A549 (cell line): ENCODE results near the gene ZNF135. TPM values are rescaled to one million over a fixed set of nuclear protein-coding genes. Genes with fewer than 3 reads are reported as not detected.

Experiments used
- ATAC-seq, 2 experiments: fragments of 200-7000 bp in 1 of 2; fragments of >200 bp in 1 of 2; cut with Nextera tagmentation in 1 of 2; cut with Tn5 transposase in 1 of 2; 3 replicates each; pipeline versions ENCODE4 v1.8.0 to v1.9.1; 2018 to 2020; ENCODE audit warnings: mild to moderate bottlenecking in 1 of 2, moderate library complexity in 1 of 2
- CTCF ChIA-PET: fragments of 300-600 bp; sonication (Branson Sonifier 250); formaldehyde crosslinking; extraction: SDS; loops from one replicate; lab custom pipeline; 2021; ENCODE audit warnings: antibody characterized with exemption, inconsistent platforms; lab: Yijun Ruan, JAX
- POLR2A ChIA-PET: fragments of 350-600 bp; formaldehyde crosslinking; extraction: SDS; loops from one replicate; lab custom pipeline; 2021; ENCODE audit warnings: antibody characterized with exemption, inconsistent platforms; lab: Yijun Ruan, JAX
- DNase-seq, 2 experiments: peaks; one replicate each; pipeline versions ENCODE4 v3.0.0 to v3.0.0-alpha.2; 2011 to 2016; ENCODE audit warnings: low read depth in 1 of 2, low spot score in 1 of 2
- FAIRE-seq: peaks from 2 replicates; lab custom pipeline; 2011; peaks lifted over from hg19 to GRCh38; lab: Jason Lieb, UNC
- H3K27ac ChIP-seq, 2 experiments: fragments of >200 bp; sonication (Bioruptor Twin); formaldehyde crosslinking; 3 replicates each; pipeline ENCODE4 v1.5.1; 2016 to 2017
- H3K4me1 ChIP-seq: fragments of >200 bp; sonication (Bioruptor Twin); formaldehyde crosslinking; 3 replicates; pipeline ENCODE4 v1.6.1; 2016
- H3K4me2 ChIP-seq: fragments of >200 bp; sonication (Bioruptor Twin); formaldehyde crosslinking; 3 replicates; pipeline ENCODE4 v1.6.1; 2016
- H3K4me3 ChIP-seq: fragments of >200 bp; sonication (Bioruptor Twin); formaldehyde crosslinking; 3 replicates; pipeline ENCODE4 v1.5.1; 2016
- H3K9me3 ChIP-seq: fragments of >200 bp; sonication (Bioruptor Twin); formaldehyde crosslinking; 3 replicates; pipeline ENCODE4 v1.6.1; 2016
- BHLHE40 ChIP-seq: IDR thresholded peaks from 2 replicates; pipeline ENCODE4 v1.6.1; 2012; ENCODE audit warnings: low read depth, low read length, inconsistent platforms
- CBX2 ChIP-seq: fragments of 200-600 bp; sonication (generic); IDR thresholded peaks from 2 replicates; pipeline ENCODE4 v1.6.1; 2016; ENCODE audit warnings: low read depth, mild to moderate bottlenecking, borderline replicate concordance
- CBX8 ChIP-seq: fragments of 200-600 bp; sonication (generic); IDR thresholded peaks from 2 replicates; pipeline ENCODE4 v1.6.1; 2016
- CHD4 ChIP-seq: fragments of 200-600 bp; sonication (generic); IDR thresholded peaks from 2 replicates; pipeline ENCODE4 v1.6.1; 2016; ENCODE audit warnings: antibody characterized with exemption, mild to moderate bottlenecking, borderline replicate concordance
- E2F6 ChIP-seq: IDR thresholded peaks from 2 replicates; pipeline ENCODE4 v1.6.1; 2012; ENCODE audit warnings: low read depth, borderline replicate concordance
- EP300 ChIP-seq, 2 experiments: fragments of >200 bp; sonication (Bioruptor Twin); formaldehyde crosslinking; IDR thresholded peaks; 2 replicates in 1 of 2; 3 replicates in 1 of 2; pipeline ENCODE4 v1.6.1; 2016 to 2017
- FOXS1 ChIP-seq: fragments of 250-450 bp; sonication (Bioruptor Pico); IDR thresholded peaks from 2 replicates; pipeline ENCODE4 v1.5.0; 2020; ENCODE audit warnings: mild to moderate bottlenecking, moderate library complexity
- HES2 ChIP-seq: fragments of >200 bp; sonication (Bioruptor Twin); formaldehyde crosslinking; IDR thresholded peaks from 2 replicates; pipeline ENCODE4 v1.6.1; 2016
- HMGXB4 ChIP-seq: fragments of 250-450 bp; sonication (Bioruptor Pico); IDR thresholded peaks from 2 replicates; pipeline ENCODE4 v1.5.0; 2021; ENCODE audit warnings: mild to moderate bottlenecking, moderate library complexity, borderline replicate concordance
- HOXA7 ChIP-seq: fragments of 250-450 bp; sonication (Bioruptor Pico); IDR thresholded peaks from 2 replicates; pipeline ENCODE4 v1.5.0; 2020; ENCODE audit warnings: mild to moderate bottlenecking, moderate library complexity
- JUNB ChIP-seq: fragments of >200 bp; sonication (Bioruptor Twin); formaldehyde crosslinking; IDR thresholded peaks from 2 replicates; pipeline ENCODE4 v1.6.1; 2016
- KDM1A ChIP-seq: fragments of 200-600 bp; sonication (generic); IDR thresholded peaks from 2 replicates; pipeline ENCODE4 v1.6.1; 2016; ENCODE audit warnings: low read depth, mild to moderate bottlenecking
- MAFK ChIP-seq: fragments of 450-650 bp; IDR thresholded peaks from 2 replicates; pipeline ENCODE4 v1.6.1; 2014; ENCODE audit not compliant: partially characterized antibody
- MAZ ChIP-seq: fragments of 150-350 bp; IDR thresholded peaks from 2 replicates; pipeline ENCODE4 v1.6.1; 2014; ENCODE audit warnings: antibody characterized with exemption, low read depth, low read length, borderline replicate concordance
- NFE2L2 ChIP-seq: fragments of 150-350 bp; conservative IDR thresholded peaks from 2 replicates; pipeline ENCODE4 v1.6.1; 2014; ENCODE audit warnings: low read length
- NR3C1 ChIP-seq: fragments of >200 bp; sonication (Bioruptor Twin); formaldehyde crosslinking; IDR thresholded peaks from 3 replicates; pipeline ENCODE4 v1.6.1; 2017
- PHF8 ChIP-seq: fragments of 200-600 bp; sonication (generic); IDR thresholded peaks from 2 replicates; pipeline ENCODE4 v1.6.1; 2016; ENCODE audit warnings: low read depth, mild to moderate bottlenecking, antibody characterized with exemption, moderate library complexity, borderline replicate concordance
- RNF2 ChIP-seq: fragments of 200-600 bp; sonication (generic); IDR thresholded peaks from 2 replicates; pipeline ENCODE4 v1.6.1; 2016; ENCODE audit warnings: low read depth, mild to moderate bottlenecking, antibody characterized with exemption, moderate library complexity, borderline replicate concordance
- SREBF2 ChIP-seq: fragments of 450-650 bp; IDR thresholded peaks from 2 replicates; pipeline ENCODE4 v1.6.1; 2014; ENCODE audit warnings: mild to moderate bottlenecking, moderate library complexity
- TFCP2L1 ChIP-seq: fragments of 250-450 bp; sonication (Bioruptor Pico); IDR thresholded peaks from 2 replicates; pipeline ENCODE4 v1.5.0; 2021; ENCODE audit warnings: mild to moderate bottlenecking
- ZC3H11A ChIP-seq: fragments of 450-650 bp; IDR thresholded peaks from 2 replicates; pipeline ENCODE4 v1.6.1; 2014; ENCODE audit warnings: antibody characterized with exemption, mild to moderate bottlenecking
- ZNF302 ChIP-seq: fragments of 250-450 bp; sonication (Bioruptor Pico); IDR thresholded peaks from 2 replicates; pipeline ENCODE4 v1.9.0; 2021; ENCODE audit warnings: inconsistent platforms, mild to moderate bottlenecking, moderate library complexity
- WGBS: methylation state at CpG from one replicate; pipeline ENCODE4 v1.1.6; 2017; ENCODE audit errors: missing lambda C conversion rate; 5-methylcytosine and 5-hydroxymethylcytosine counted together
- polyA plus RNA-seq, 4 experiments: library from polyadenylated mRNA; depleted of rRNA in 3 of 4; stranded (reverse); fragments of >200 nt; fragmentation: RNase III in 1 of 4; extraction: RNeasy Plus Mini Kit Qiagen cat#74134 plus additional on column Dnase treatment in 1 of 4; gene quantifications; 2 replicates in 3 of 4; 3 replicates in 1 of 4; pipeline ENCODE4 v1.2.3, GENCODE V29; 2011 to 2017

Gene ZNF135
- polyA plus RNA-seq, 2 of the 4 experiments (the other 2 are of a cell fraction), result not detected

GRCh38 chr19:58042495-58043340 is 16.4 kb upstream of the ZNF135 start:
- Histone ChIP-seq H3K4me2 (no peak overlapping the region), H3K9me3 (peaks cover 79% of the 10 kb centered on the region), H3K4me1 (no peaks in the 10 kb centered on the region), H3K4me3 (no peak overlapping the region), H3K27ac (no peak overlapping the region)
- DNase-seq (no peak), FAIRE-seq (no peak), ATAC-seq (no peak)
- no peak for TF ChIP-seq CBX2
- no peak for TF ChIP-seq ZNF302 (CRISPR knock-in tag)
- TF ChIP-seq E2F6, result no peak
- TF ChIP-seq TFCP2L1 (CRISPR knock-in tag), result no peak
- no peak for TF ChIP-seq FOXS1 (CRISPR knock-in tag)
- TF ChIP-seq NFE2L2, result no peak
- 52% methylated on average over 37 of the region's 54 CpGs for WGBS
- POLR2A ChIA-PET, result no interaction called here
- CTCF ChIA-PET, result no interaction called here

GRCh38 chr19:58044391-58044790 is 14.7 kb upstream of the ZNF135 start:
- H3K4me3 ChIP-seq, result no peak overlapping the region
- no peak for ATAC-seq
- TF ChIP-seq NR3C1 (no peak), MAFK (no peak), SREBF2 (no peak), HMGXB4 (CRISPR knock-in tag) (no peak), MAZ (no peak), ZC3H11A (no peak), EP300 (IDR thresholded peaks at IDR 0.05) (no peak), KDM1A (no peak), CHD4 (no peak), JUNB (no peak), ZNF302 (CRISPR knock-in tag) (no peak), RNF2 (no peak), BHLHE40 (no peak), E2F6 (no peak), PHF8 (no peak), CBX8 (no peak), HOXA7 (CRISPR knock-in tag) (no peak), HES2 (no peak)
- TF ChIP-seq, all 56 proteins: peak for 0
- no peak overlapping the region for H3K27ac ChIP-seq
- H3K4me2 ChIP-seq, result no peak overlapping the region
- POLR2A ChIA-PET, result no interaction called here
- DNase-seq, result no peak
- H3K4me1 ChIP-seq, result no peaks in the 10 kb centered on the region
- FAIRE-seq, result no peak
- WGBS, result 81% methylated on average over 38 of the region's 42 CpGs
- CTCF ChIA-PET, result no interaction called here
- H3K9me3 ChIP-seq, result peaks cover 79% of the 10 kb centered on the region
